Fibroblast of lung (primary cell): ENCODE results near the gene TTF2.

Source experiments
- EZH2 ChIP-seq: IDR thresholded peaks from 2 replicates; pipeline ENCODE4 v1.5.1; 2012; ENCODE audit warnings: low read length, control low read depth, mild to moderate bottlenecking; ENCODE audit errors: missing control alignments
- TF ChIP-seq, protein P1 (sequence below), 2 donors: IDR thresholded peaks in 1 of 2; conservative IDR thresholded peaks in 1 of 2; 1 replicate in 1 of 2; 2 replicates in 1 of 2; pipeline ENCODE4 v1.5.1; 2011 to 2012; ENCODE audit warnings: low read length in 2 of 2, control low read depth in 1 of 2, inconsistent platforms in 1 of 2, low read depth in 1 of 2, mild to moderate bottlenecking in 1 of 2

DNA sequence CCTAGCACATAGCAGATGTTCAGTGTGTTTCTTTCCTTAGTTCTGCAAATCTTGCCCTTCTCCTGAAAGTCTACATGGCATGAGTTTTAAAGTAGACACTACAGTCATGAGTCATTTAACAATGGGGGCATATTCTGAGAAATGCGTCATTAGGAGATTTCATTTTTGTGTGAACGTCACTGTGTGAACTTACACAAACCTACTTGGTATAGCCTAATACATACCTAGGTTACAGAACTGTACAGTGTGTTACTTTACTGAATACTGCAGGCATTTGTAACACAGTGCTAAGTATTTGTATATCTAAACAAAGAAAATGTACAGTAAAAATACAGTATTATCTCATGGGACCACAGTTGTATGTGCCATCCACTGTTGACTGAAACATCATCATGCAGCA, 10.0 kb downstream of the TTF2 start:
- TF ChIP-seq, protein P1, sequence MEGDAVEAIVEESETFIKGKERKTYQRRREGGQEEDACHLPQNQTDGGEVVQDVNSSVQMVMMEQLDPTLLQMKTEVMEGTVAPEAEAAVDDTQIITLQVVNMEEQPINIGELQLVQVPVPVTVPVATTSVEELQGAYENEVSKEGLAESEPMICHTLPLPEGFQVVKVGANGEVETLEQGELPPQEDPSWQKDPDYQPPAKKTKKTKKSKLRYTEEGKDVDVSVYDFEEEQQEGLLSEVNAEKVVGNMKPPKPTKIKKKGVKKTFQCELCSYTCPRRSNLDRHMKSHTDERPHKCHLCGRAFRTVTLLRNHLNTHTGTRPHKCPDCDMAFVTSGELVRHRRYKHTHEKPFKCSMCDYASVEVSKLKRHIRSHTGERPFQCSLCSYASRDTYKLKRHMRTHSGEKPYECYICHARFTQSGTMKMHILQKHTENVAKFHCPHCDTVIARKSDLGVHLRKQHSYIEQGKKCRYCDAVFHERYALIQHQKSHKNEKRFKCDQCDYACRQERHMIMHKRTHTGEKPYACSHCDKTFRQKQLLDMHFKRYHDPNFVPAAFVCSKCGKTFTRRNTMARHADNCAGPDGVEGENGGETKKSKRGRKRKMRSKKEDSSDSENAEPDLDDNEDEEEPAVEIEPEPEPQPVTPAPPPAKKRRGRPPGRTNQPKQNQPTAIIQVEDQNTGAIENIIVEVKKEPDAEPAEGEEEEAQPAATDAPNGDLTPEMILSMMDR (conservative IDR thresholded peaks at IDR 0.05 in 1 of 2, IDR thresholded peaks at IDR 0.05 in 1 of 2; ENCODE audit: low read depth in 1 of 2, low read length in 2 of 2) = no peak
- TF ChIP-seq EZH2 = no peak
